ENCODE data around the gene MEA1. TPM values are rescaled to one million over a fixed set of nuclear protein-coding genes. Genes with fewer than 3 reads are reported as not detected.

MEA1 gene
- total RNA-seq, result 10 to 100 TPM; 21.7 to 54.2 (median 37.3) TPM

GRCh38 chr6:43013843-43014433 lies at the start of gene MEA1, which contains the start of gene KLHDC3:
Gene MEA1, minus strand, starts transcription at chr6:43013946. Its CDS starts 133 bp downstream, at chr6:43013813.
Gene KLHDC3, plus strand, starts transcription at chr6:43014249. Its CDS starts 2,944 bp downstream, at chr6:43017193.
- H3K36me3 ChIP-seq, result peaks cover 0 to 7% (median 2%) of the 10 kb centered on the region in 4 donors

GRCh38 chr6:43062818-43063217 lies 49.1 kb upstream of the MEA1 start:
- peaks cover 0 to 19% (median 5%) of the 10 kb centered on the region in 4 donors for H3K36me3 ChIP-seq
- TF ChIP-seq EP300 (IDR thresholded peaks at IDR 0.05; ENCODE audit: low read depth) (no peak), CTCF (IDR thresholded peaks at IDR 0.05) (no peak), POLR2AphosphoS5 (IDR thresholded peaks at IDR 0.05) (no peak), POLR2A (IDR thresholded peaks at IDR 0.05) (no peak)
- no peak overlapping the region for H3K27ac ChIP-seq
- H3K4me3 ChIP-seq, result no peak overlapping the region
- H3K9me3 ChIP-seq, result no peaks in the 10 kb centered on the region
- intact Hi-C loops (cut with DNase I; ENCODE audit: low total_unique reads), result no loop called here
- peaks cover 17 to 33% (median 28%) of the 10 kb centered on the region in 4 donors for H3K4me1 ChIP-seq
- 87 to 93% methylated on average over 7 to 8 of the region's 12 CpGs for WGBS, 2 donors (ENCODE audit: low coverage in 1 of 2)
- no peak for DNase-seq
- no peaks in the 10 kb centered on the region for H3K27me3 ChIP-seq
- in situ Hi-C loops (cut with MboI; ENCODE audit: low pct_ligation_motif_present in 1 of 4, low pct_unique_long_range_greater_than_20kb in 1 of 4, low sequenced_read_pairs in 3 of 4), result no loop called here

More at GRCh38 chr6:43013843-43014433, at the start of gene MEA1, which contains the start of gene KLHDC3:
- 0% methylated on average over 38 of the region's 51 CpGs; no CpG with 5 or more reads in 1 of the 2 donors for WGBS, 2 donors (ENCODE audit: low coverage in 1 of 2)
- Histone ChIP-seq H3K4me3 (peak within 1 kb of the TSS; percentile 60 to 94 (median 62)), H3K27ac (peak within 1 kb of the TSS; percentile 76 to 92 (median 85)), H3K9me3 (no peaks in the 10 kb centered on the region), H3K27me3 (no peaks in the 10 kb centered on the region), H3K4me1 (peaks cover 26 to 43% (median 34%) of the 10 kb centered on the region in 4 donors)
- peak; percentile 100 for DNase-seq
- intact Hi-C loops (cut with DNase I; ENCODE audit: low total_unique reads), result no loop called here
- peak; percentile 56 for TF ChIP-seq POLR2A (IDR thresholded peaks at IDR 0.05)
- no peak for TF ChIP-seq EP300 (IDR thresholded peaks at IDR 0.05; ENCODE audit: low read depth)
- TF ChIP-seq CTCF (IDR thresholded peaks at IDR 0.05), result no peak
- TF ChIP-seq POLR2AphosphoS5 (IDR thresholded peaks at IDR 0.05), result peak; percentile 73 to 88 (median 79)
- in situ Hi-C loops (cut with MboI; ENCODE audit: low pct_ligation_motif_present in 1 of 4, low pct_unique_long_range_greater_than_20kb in 1 of 4, low sequenced_read_pairs in 3 of 4), result no loop called here

GRCh38 chr6:43061861-43062260 lies 48.1 kb upstream of the MEA1 start:
- Histone ChIP-seq H3K4me1 (peaks cover 17 to 33% (median 29%) of the 10 kb centered on the region in 4 donors), H3K4me3 (peak overlapping the region in 2 of 4 donors; percentile 68 to 81), H3K27ac (peak overlapping the region in 2 of 4 donors; percentile 89 to 92), H3K27me3 (no peaks in the 10 kb centered on the region), H3K36me3 (peaks cover 0 to 17% (median 5%) of the 10 kb centered on the region in 4 donors), H3K9me3 (no peaks in the 10 kb centered on the region)
- TF ChIP-seq CTCF (IDR thresholded peaks at IDR 0.05) (no peak), EP300 (IDR thresholded peaks at IDR 0.05; ENCODE audit: low read depth) (no peak), POLR2AphosphoS5 (IDR thresholded peaks at IDR 0.05) (no peak)
- WGBS, 2 donors (ENCODE audit: low coverage in 1 of 2), result 25 to 60% methylated on average over 1 to 2 of the region's 2 CpGs
- in situ Hi-C loops (cut with MboI; ENCODE audit: low pct_ligation_motif_present in 1 of 4, low pct_unique_long_range_greater_than_20kb in 1 of 4, low sequenced_read_pairs in 3 of 4) (no loop called here), intact Hi-C loops (cut with DNase I; ENCODE audit: low total_unique reads) (no loop called here)
- DNase-seq, result no peak

- DNase-seq, result no peak
- peak overlapping the region in 3 of 4 donors; percentile 68 to 81 (median 68) for H3K4me3 ChIP-seq
Measured at GRCh38 chr6:43060755-43061633, 47.2 kb upstream of the MEA1 start.

More at GRCh38 chr6:43060755-43061633, 47.2 kb upstream of the MEA1 start:
- WGBS, 2 donors (ENCODE audit: low coverage in 1 of 2), result 46 to 69% methylated on average over 2 to 12 of the region's 12 CpGs
- in situ Hi-C loops (cut with MboI; ENCODE audit: low pct_ligation_motif_present in 1 of 4, low pct_unique_long_range_greater_than_20kb in 1 of 4, low sequenced_read_pairs in 3 of 4), result no loop called here
- H3K4me1 ChIP-seq, result peaks cover 17 to 33% (median 29%) of the 10 kb centered on the region in 4 donors
- no peak for TF ChIP-seq EP300 (IDR thresholded peaks at IDR 0.05; ENCODE audit: low read depth)
- TF ChIP-seq POLR2A (IDR thresholded peaks at IDR 0.05), result no peak
- no peak for TF ChIP-seq CTCF (IDR thresholded peaks at IDR 0.05)
- no peak for TF ChIP-seq POLR2AphosphoS5 (IDR thresholded peaks at IDR 0.05)
- peak overlapping the region; percentile 89 to 95 (median 92) for H3K27ac ChIP-seq
- intact Hi-C loops (cut with DNase I; ENCODE audit: low total_unique reads), result no loop called here
- H3K27me3 ChIP-seq, result no peaks in the 10 kb centered on the region
- H3K36me3 ChIP-seq, result peaks cover 0 to 9% (median 4%) of the 10 kb centered on the region in 4 donors
- H3K9me3 ChIP-seq, result no peaks in the 10 kb centered on the region

All from transverse colon (tissue), 4 donors.